NB4 (cell line): Measurements from ENCODE around the gene NCLN.

Source experiments
- CTCF ChIP-seq: IDR thresholded peaks from one replicate; pipeline ENCODE4 v1.5.1; 2012; ENCODE audit warnings: low read depth, low read length
- MAX ChIP-seq: IDR thresholded peaks from 2 replicates; pipeline ENCODE4 v1.6.1; 2011; ENCODE audit warnings: low read depth, low read length
- MYC ChIP-seq: IDR thresholded peaks from 2 replicates; pipeline ENCODE4 v1.6.1; 2011; ENCODE audit warnings: low read depth, low read length
- POLR2A ChIP-seq: IDR thresholded peaks from 2 replicates; pipeline ENCODE4 v1.6.1; 2011; ENCODE audit warnings: mild to moderate bottlenecking; ENCODE audit not compliant: insufficient read length; ENCODE audit errors: extremely low read depth

DNA sequence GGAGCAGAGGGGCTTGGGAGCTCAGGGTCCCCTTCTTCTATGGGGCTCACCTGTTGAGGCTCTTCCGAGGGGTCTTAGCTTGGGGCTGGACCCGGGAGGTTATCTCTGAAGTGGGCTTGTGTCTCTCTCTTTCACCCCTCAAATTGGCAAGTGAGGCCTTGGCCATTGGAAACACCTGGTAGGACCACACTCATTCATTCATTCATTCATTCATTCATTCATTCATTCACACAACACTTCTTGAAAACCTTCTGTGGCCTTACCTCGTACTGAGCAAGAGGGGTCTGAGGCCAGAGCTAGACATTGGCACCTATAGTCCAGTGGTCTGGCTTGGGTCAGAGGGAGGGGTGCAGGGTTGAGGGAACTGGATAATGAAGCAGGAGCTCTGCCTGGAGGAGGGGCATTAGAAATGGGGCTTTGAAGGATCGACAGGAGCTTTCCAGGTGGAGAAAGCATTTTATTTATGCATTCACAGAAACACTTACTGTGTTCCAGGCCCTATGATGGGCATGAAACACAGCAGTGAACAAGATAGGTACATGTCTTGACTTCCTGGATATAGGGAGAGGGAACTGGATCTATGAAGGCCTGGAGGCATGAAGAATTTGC is 44.3 kb downstream of the NCLN start:
- no peak for TF ChIP-seq MAX
- no peak for TF ChIP-seq CTCF
- no peak for TF ChIP-seq POLR2A
- TF ChIP-seq MYC, result no peak
